Vagina (tissue), 2 donors: Measurements from ENCODE around the gene RYR1.

Source experiments
- CTCF ChIP-seq, 3 experiments: fragments of 450-650 bp in 2 of 3; fragments of 200-600 bp in 1 of 3; sonication (generic) in 1 of 3; IDR thresholded peaks; one replicate each; pipeline ENCODE4 v1.5.1; 2017 to 2019; ENCODE audit warnings: antibody characterized with exemption in 3 of 3, mild to moderate bottlenecking in 2 of 3, moderate library complexity in 2 of 3
- POLR2A ChIP-seq, 2 donors: fragments of 450-650 bp; IDR thresholded peaks; one replicate each; pipeline ENCODE4 v1.6.1; 2017; ENCODE audit warnings: antibody characterized with exemption in 2 of 2, mild to moderate bottlenecking in 2 of 2, moderate library complexity in 2 of 2
- POLR2AphosphoS5 ChIP-seq, 2 donors: sonication (generic); formaldehyde crosslinking; IDR thresholded peaks; one replicate each; pipeline ENCODE4 v1.9.0; 2017; ENCODE audit warnings: antibody characterized with exemption in 2 of 2, mild to moderate bottlenecking in 2 of 2, low read depth in 1 of 2; ENCODE audit not compliant: insufficient read depth in 1 of 2

- TF ChIP-seq CTCF (IDR thresholded peaks at IDR 0.05) (no peak), POLR2A (IDR thresholded peaks at IDR 0.05) (no peak), POLR2AphosphoS5 (IDR thresholded peaks at IDR 0.05; ENCODE audit: insufficient read depth in 1 of 2, low read depth in 1 of 2) (no peak)
Measured at GRCh38 chr19:38425222-38425809, 8.2 kb upstream of the RYR1 start.
